ENCODE measurements around the gene LHFPL6. TPM values are rescaled to one million over a fixed set of nuclear protein-coding genes. Genes with fewer than 3 reads are reported as not detected.

Gene LHFPL6
- total RNA-seq, 1 donor from 2014 or later = 5.3 TPM

DNA sequence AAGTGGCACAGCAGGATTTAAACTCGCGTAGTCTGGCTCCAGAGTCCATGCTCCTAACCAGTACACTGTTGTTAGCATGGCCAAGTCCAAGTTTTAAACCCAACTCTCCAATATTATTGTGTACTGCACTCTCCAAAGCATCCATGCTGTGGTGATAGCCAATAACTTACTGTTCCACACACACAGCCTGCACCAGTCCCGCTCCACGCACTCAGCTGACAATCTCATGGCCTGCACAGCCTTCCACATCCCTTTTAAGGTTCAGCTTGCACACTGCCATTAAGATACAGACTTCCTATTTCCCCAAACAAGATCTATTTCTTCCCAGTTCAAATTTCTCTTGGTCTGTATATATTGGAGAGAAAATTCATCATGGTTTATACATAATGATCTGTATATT is 80.7 kb downstream of the LHFPL6 start:
- H3K4me3 ChIP-seq (ENCODE audit: low read depth, low read length) = no peak overlapping the region
- H3K36me3 ChIP-seq (ENCODE audit: control insufficient read depth, insufficient read depth, low read length) = no peaks in the 10 kb centered on the region
- FAIRE-seq = no peak
- H3K27me3 ChIP-seq (ENCODE audit: control insufficient read depth, insufficient read depth, low read length) = no peaks in the 10 kb centered on the region
- DNase-seq (ENCODE audit: low read depth) = no peak
- no peak for TF ChIP-seq CTCF (IDR thresholded peaks at IDR 0.05; ENCODE audit: insufficient read depth, low read length, severe bottlenecking)

GRCh38 chr13:39521701-39522100 is 81.3 kb downstream of the LHFPL6 start:
- Histone ChIP-seq H3K4me3 (ENCODE audit: low read depth, low read length) (no peak overlapping the region), H3K36me3 (ENCODE audit: control insufficient read depth, insufficient read depth, low read length) (no peaks in the 10 kb centered on the region), H3K27me3 (ENCODE audit: control insufficient read depth, insufficient read depth, low read length) (no peaks in the 10 kb centered on the region)
- FAIRE-seq = no peak
- DNase-seq (ENCODE audit: low read depth) = no peak
- no peak for TF ChIP-seq CTCF (IDR thresholded peaks at IDR 0.05; ENCODE audit: insufficient read depth, low read length, severe bottlenecking)

DNA sequence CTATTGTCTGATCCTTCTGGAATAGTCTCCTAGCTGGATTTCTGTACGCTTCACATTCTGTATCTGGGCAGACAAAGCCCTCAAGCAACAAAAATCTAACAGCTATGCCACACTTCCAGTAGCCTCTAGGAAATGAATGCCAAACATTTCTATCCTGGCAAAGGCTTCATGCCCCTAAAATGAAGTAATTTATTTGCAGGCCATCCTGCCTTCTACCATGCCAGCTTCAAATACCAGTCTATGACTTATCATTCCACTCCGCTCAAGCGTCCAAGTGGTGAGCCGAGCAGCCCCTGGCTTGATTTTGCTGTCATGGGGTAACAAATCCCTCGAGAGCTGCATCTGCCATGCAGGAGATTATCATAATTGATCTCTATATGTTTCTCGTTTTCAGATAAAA is 86.9 kb downstream of the LHFPL6 start:
- DNase-seq (ENCODE audit: low read depth) (no peak), FAIRE-seq (no peak)
- no peak overlapping the region for H3K4me3 ChIP-seq (ENCODE audit: low read depth, low read length)
- TF ChIP-seq CTCF (IDR thresholded peaks at IDR 0.05; ENCODE audit: insufficient read depth, low read length, severe bottlenecking) = no peak
- H3K36me3 ChIP-seq (ENCODE audit: control insufficient read depth, insufficient read depth, low read length) = no peaks in the 10 kb centered on the region
- H3K27me3 ChIP-seq (ENCODE audit: control insufficient read depth, insufficient read depth, low read length) = no peaks in the 10 kb centered on the region

DNA sequence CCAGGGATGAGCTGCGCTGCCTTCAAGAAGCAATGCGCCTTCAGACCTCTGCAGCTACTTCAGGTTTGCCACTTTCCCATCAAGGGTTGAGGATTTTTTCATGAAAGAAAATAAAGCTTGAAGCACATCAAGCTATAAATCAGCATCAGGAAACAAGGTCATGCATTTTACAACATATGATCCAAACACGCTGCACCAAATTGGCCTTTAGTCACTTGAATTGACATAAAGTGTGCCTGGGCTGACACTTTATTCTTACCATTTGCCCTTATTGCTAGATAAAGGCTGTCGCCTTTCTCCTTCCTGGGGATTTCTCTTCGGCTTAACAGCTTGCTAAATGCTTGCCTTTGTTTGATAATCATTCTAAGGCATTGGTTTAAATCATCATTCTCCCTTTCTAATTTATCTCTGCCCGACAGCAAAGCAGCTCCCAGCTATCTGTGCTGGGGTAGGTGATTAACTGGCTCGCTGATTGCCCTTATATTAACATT is 87.7 kb downstream of the LHFPL6 start:
- no peak overlapping the region for H3K4me3 ChIP-seq (ENCODE audit: low read depth, low read length)
- DNase-seq (ENCODE audit: low read depth) (no peak), FAIRE-seq (no peak)
- no peaks in the 10 kb centered on the region for H3K27me3 ChIP-seq (ENCODE audit: control insufficient read depth, insufficient read depth, low read length)
- H3K36me3 ChIP-seq (ENCODE audit: control insufficient read depth, insufficient read depth, low read length) = no peaks in the 10 kb centered on the region
- TF ChIP-seq CTCF (IDR thresholded peaks at IDR 0.05; ENCODE audit: insufficient read depth, low read length, severe bottlenecking) = no peak

- FAIRE-seq = no peak
- TF ChIP-seq CTCF (IDR thresholded peaks at IDR 0.05; ENCODE audit: insufficient read depth, low read length, severe bottlenecking) = no peak
- no peaks in the 10 kb centered on the region for H3K27me3 ChIP-seq (ENCODE audit: control insufficient read depth, insufficient read depth, low read length)
- no peaks in the 10 kb centered on the region for H3K36me3 ChIP-seq (ENCODE audit: control insufficient read depth, insufficient read depth, low read length)
- no peak overlapping the region for H3K4me3 ChIP-seq (ENCODE audit: low read depth, low read length)
- peak; percentile 58 for DNase-seq (ENCODE audit: low read depth)
Measured at GRCh38 chr13:39512687-39513086, 90.3 kb downstream of the LHFPL6 start.

DNA sequence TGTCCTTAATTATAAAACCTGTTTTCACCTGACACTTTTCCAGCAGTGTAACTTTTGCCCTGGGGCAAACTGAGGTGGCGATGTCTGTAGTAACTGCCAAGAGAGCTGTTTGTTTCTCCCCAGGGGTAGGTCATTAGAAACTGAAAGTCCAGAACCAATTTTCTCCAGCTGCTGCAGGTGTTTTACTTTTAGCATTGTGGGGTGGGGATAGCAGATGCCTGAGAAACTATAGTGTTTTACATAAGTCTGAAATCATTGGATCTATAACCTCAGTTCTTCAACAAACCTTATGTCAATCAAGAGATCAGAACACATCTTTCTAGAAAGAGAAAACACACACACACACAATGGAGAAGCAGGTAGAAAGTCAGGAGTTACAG is 92.7 kb downstream of the LHFPL6 start:
- FAIRE-seq (no peak), DNase-seq (ENCODE audit: low read depth) (peak; percentile 47)
- Histone ChIP-seq H3K36me3 (ENCODE audit: control insufficient read depth, insufficient read depth, low read length) (no peaks in the 10 kb centered on the region), H3K27me3 (ENCODE audit: control insufficient read depth, insufficient read depth, low read length) (no peaks in the 10 kb centered on the region), H3K4me3 (ENCODE audit: low read depth, low read length) (no peak overlapping the region)
- no peak for TF ChIP-seq CTCF (IDR thresholded peaks at IDR 0.05; ENCODE audit: insufficient read depth, low read length, severe bottlenecking)
